Activated naive CD4-positive, alpha-beta T cell treated with Interleukin-2 at 50 U/mL for 16 hours (primary cell): ENCODE results near the gene CSTF2T.
"Not testable (repeated sequence)": the region's sequence is repeated elsewhere in the genome, so short reads cannot be mapped to it uniquely, and the experiment has no call there.

Experiments
- DNase-seq: peaks from one replicate; pipeline ENCODE4 v3.0.0-alpha.2; 2020

CSTF2T gene

GRCh38 chr10:51694086-51694768 lies 5.2 kb downstream of the CSTF2T start:
- DNase-seq, result no peak

GRCh38 chr10:51691135-51691534 lies 8.3 kb downstream of the CSTF2T start:
- DNase-seq, result no peak

- no peak for DNase-seq
These were observed 9.9 kb downstream of the CSTF2T start for GRCh38 chr10:51689536-51689935.

- not testable (repeated sequence) for DNase-seq
These were observed 10.6 kb downstream of the CSTF2T start for GRCh38 chr10:51688826-51689225.

- no peak for DNase-seq
These were observed 12.1 kb downstream of the CSTF2T start for GRCh38 chr10:51687296-51687695.

GRCh38 chr10:51685768-51686167 lies 13.6 kb downstream of the CSTF2T start:
- no peak for DNase-seq

- no peak for DNase-seq
These were observed 16.2 kb downstream of the CSTF2T start for GRCh38 chr10:51683031-51683691.

GRCh38 chr10:51679841-51680240 lies 19.6 kb downstream of the CSTF2T start:
- no peak for DNase-seq

- DNase-seq, result no peak
These were observed 24.3 kb downstream of the CSTF2T start for GRCh38 chr10:51675088-51675487.

GRCh38 chr10:51672039-51672535 lies 27.3 kb downstream of the CSTF2T start:
- no peak for DNase-seq

GRCh38 chr10:51669041-51669440 lies 30.4 kb downstream of the CSTF2T start:
- no peak for DNase-seq

GRCh38 chr10:51668336-51668689 lies 31.1 kb downstream of the CSTF2T start:
- no peak for DNase-seq

GRCh38 chr10:51667678-51668335 lies 31.6 kb downstream of the CSTF2T start:
- no peak for DNase-seq

GRCh38 chr10:51666456-51666855 lies 32.9 kb downstream of the CSTF2T start:
- DNase-seq, result no peak

GRCh38 chr10:51663086-51663485 lies 36.3 kb downstream of the CSTF2T start:
- no peak for DNase-seq

- DNase-seq, result no peak
These were observed 40.1 kb downstream of the CSTF2T start for GRCh38 chr10:51659344-51659743.

GRCh38 chr10:51658000-51658399 lies 41.4 kb downstream of the CSTF2T start:
- no peak for DNase-seq

- no peak for DNase-seq
These were observed 42.9 kb downstream of the CSTF2T start for GRCh38 chr10:51656503-51656902.

- DNase-seq, result no peak
These were observed 44.5 kb downstream of the CSTF2T start for GRCh38 chr10:51654918-51655317.

GRCh38 chr10:51653025-51653424 lies 46.4 kb downstream of the CSTF2T start:
- DNase-seq, result no peak

- DNase-seq, result no peak
These were observed 48.3 kb downstream of the CSTF2T start for GRCh38 chr10:51651063-51651462.

- DNase-seq, result no peak
These were observed 50.3 kb downstream of the CSTF2T start for GRCh38 chr10:51649064-51649463.
